ENCODE measurements around the gene PARP4.

- no peak for TF ChIP-seq ARNTL (CRISPR knock-in tag; IDR thresholded peaks at IDR 0.05; ENCODE audit: borderline replicate concordance, low read depth)
- TF ChIP-seq RARB (CRISPR knock-in tag; IDR thresholded peaks at IDR 0.05), result no peak
- no peak for TF ChIP-seq TOX (CRISPR knock-in tag; IDR thresholded peaks at IDR 0.05; ENCODE audit: borderline replicate concordance)
- no peak for TF ChIP-seq SNAI2 (CRISPR knock-in tag; IDR thresholded peaks at IDR 0.05)
- no peak for TF ChIP-seq ZFP3 (CRISPR knock-in tag; IDR thresholded peaks at IDR 0.05)
- TF ChIP-seq CSDC2 (CRISPR knock-in tag; IDR thresholded peaks at IDR 0.05), result no peak
- no peak for TF ChIP-seq ESRRG (CRISPR knock-in tag; IDR thresholded peaks at IDR 0.05)
- TF ChIP-seq, protein P1, sequence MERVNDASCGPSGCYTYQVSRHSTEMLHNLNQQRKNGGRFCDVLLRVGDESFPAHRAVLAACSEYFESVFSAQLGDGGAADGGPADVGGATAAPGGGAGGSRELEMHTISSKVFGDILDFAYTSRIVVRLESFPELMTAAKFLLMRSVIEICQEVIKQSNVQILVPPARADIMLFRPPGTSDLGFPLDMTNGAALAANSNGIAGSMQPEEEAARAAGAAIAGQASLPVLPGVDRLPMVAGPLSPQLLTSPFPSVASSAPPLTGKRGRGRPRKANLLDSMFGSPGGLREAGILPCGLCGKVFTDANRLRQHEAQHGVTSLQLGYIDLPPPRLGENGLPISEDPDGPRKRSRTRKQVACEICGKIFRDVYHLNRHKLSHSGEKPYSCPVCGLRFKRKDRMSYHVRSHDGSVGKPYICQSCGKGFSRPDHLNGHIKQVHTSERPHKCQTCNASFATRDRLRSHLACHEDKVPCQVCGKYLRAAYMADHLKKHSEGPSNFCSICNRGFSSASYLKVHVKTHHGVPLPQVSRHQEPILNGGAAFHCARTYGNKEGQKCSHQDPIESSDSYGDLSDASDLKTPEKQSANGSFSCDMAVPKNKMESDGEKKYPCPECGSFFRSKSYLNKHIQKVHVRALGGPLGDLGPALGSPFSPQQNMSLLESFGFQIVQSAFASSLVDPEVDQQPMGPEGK (CRISPR knock-in tag; IDR thresholded peaks at IDR 0.05; ENCODE audit: borderline replicate concordance), result no peak
These were observed 62.0 kb downstream of the PARP4 start for GRCh38 chr13:24450530-24450929.
